Endothelial cell of umbilical vein (primary cell): ENCODE measurements around the gene BMPR1B.

Experiments
- CTCF ChIP-seq, 2 donors: IDR thresholded peaks; 1 replicate in 1 of 2; 2 replicates in 1 of 2; pipeline ENCODE4 v1.5.1; 2011; ENCODE audit warnings: low read length in 2 of 2, mild to moderate bottlenecking in 2 of 2, moderate library complexity in 2 of 2, control low read depth in 1 of 2, inconsistent platforms in 1 of 2, low read depth in 1 of 2; ENCODE audit not compliant: insufficient read depth in 1 of 2; ENCODE audit errors: extremely low read depth in 1 of 2
- POLR2AphosphoS5 ChIP-seq: IDR thresholded peaks from 2 replicates; pipeline ENCODE4 v1.6.1; 2012; ENCODE audit warnings: low read depth, mild to moderate bottlenecking, control low read depth, low read length, moderate library complexity; ENCODE audit not compliant: insufficient read depth

- TF ChIP-seq CTCF (IDR thresholded peaks at IDR 0.05; ENCODE audit: extremely low read depth in 1 of 2, insufficient read depth in 1 of 2, low read depth in 1 of 2, low read length in 2 of 2) = no peak
- TF ChIP-seq POLR2AphosphoS5 = no peak
These were observed 320.1 kb downstream of the BMPR1B start for GRCh38 chr4:95077864-95078263.
